CD4-positive, alpha-beta T cell treated with Interleukin-1 beta for 1 hour (primary cell): Measurements from ENCODE around the gene SNRNP70.

Experiments
- DNase-seq, 2 donors: peaks; one replicate each; pipeline ENCODE4 v3.0.0-alpha.2; 2020 to 2022

Gene SNRNP70

GRCh38 chr19:49149652-49150105 lies 64.4 kb downstream of the SNRNP70 start:
- DNase-seq: no peak

GRCh38 chr19:49150106-49150943 lies 65.1 kb downstream of the SNRNP70 start:
- peak; percentile 41 to 52 for DNase-seq

- DNase-seq: no peak
Observed at GRCh38 chr19:49150944-49151243, 65.6 kb downstream of the SNRNP70 start.

GRCh38 chr19:49151267-49152118 lies 66.2 kb downstream of the SNRNP70 start:
- peak; percentile 32 to 35 for DNase-seq

GRCh38 chr19:49152119-49152550 lies 66.9 kb downstream of the SNRNP70 start:
- DNase-seq: no peak

- DNase-seq: no peak
Observed at GRCh38 chr19:49153167-49153809, 68.0 kb downstream of the SNRNP70 start.

- no peak for DNase-seq
Observed at GRCh38 chr19:49154279-49154678, 69.0 kb downstream of the SNRNP70 start.

GRCh38 chr19:49155005-49155819 lies 70.0 kb downstream of the SNRNP70 start, which contains the start of gene HRC:
HRC (minus strand) TSS chr19:49155396; CDS start chr19:49155237, 159 bp downstream.
- DNase-seq: no peak

- DNase-seq: no peak
Observed at GRCh38 chr19:49155820-49156346, 70.6 kb downstream of the SNRNP70 start.

- DNase-seq: peak; percentile 19 to 36
Observed at GRCh38 chr19:49157445-49158224, 72.4 kb downstream of the SNRNP70 start, which contains the start of gene TRPM4. TRPM4 (plus strand) TSS chr19:49157792; CDS start chr19:49157867, 75 bp downstream.
